K562 (cell line): Measurements from ENCODE around the gene MYO3B. TPM values are rescaled to one million over a fixed set of nuclear protein-coding genes. Genes with fewer than 3 reads are reported as not detected.

Experiments
- ATAC-seq: fragments of 200-7000 bp; cut with Tn5 transposase; 3 replicates; pipeline ENCODE4 v1.9.1; 2020; ENCODE audit warnings: moderate library complexity
- BruUV-seq: library from RNA; stranded (reverse); fragments of 400-500 nt; replicated peaks from 2 replicates; lab custom pipeline; 2021; lab: Mats Ljungman, UMichigan
- CTCF ChIA-PET: fragments of 300-600 bp; formaldehyde crosslinking; extraction: SDS; loops from one replicate; lab custom pipeline; 2021; ENCODE audit warnings: low intra/inter-chr PET ratio; lab: Yijun Ruan, JAX
- POLR2A ChIA-PET: fragments of 300-600, 350-650 bp; sonication (Branson Sonifier 250); formaldehyde crosslinking; extraction: SDS; loops from one replicate; lab custom pipeline; 2021; ENCODE audit warnings: antibody characterized with exemption, inconsistent platforms; lab: Yijun Ruan, JAX
- DNase-seq, 4 experiments: peaks; one replicate each; pipeline versions ENCODE4 v3.0.0 to v3.0.0-alpha.2; 2011 to 2018; ENCODE audit warnings: low spot score in 3 of 4, mixed read lengths in 3 of 4; ENCODE audit errors: extremely low read depth in 1 of 4
- FAIRE-seq: peaks from 2 replicates; lab custom pipeline; 2011; peaks lifted over from hg19 to GRCh38; lab: Jason Lieb, UNC
- H2AFZ ChIP-seq: 2 replicates; pipeline ENCODE4 v1.6.0; 2011; ENCODE audit warnings: low read depth, low read length, control low read depth, inconsistent platforms
- H3K27ac ChIP-seq: fragments of 200-600 bp; 3 replicates; pipeline ENCODE4 v1.8.0; 2011; ENCODE audit warnings: low read depth, mild to moderate bottlenecking, control low read depth, inconsistent platforms, low read length, moderate library complexity, mixed read lengths; ENCODE audit errors: extremely low read depth
- H3K27me3 ChIP-seq, 2 experiments: fragments of 300-600 bp in 1 of 2; 2 replicates in 1 of 2; 3 replicates in 1 of 2; pipeline versions ENCODE4 v1.6.0 to v1.8.0; 2011; ENCODE audit warnings: inconsistent platforms in 2 of 2, low read length in 2 of 2, mild to moderate bottlenecking in 1 of 2, mixed read lengths in 1 of 2, moderate library complexity in 1 of 2; ENCODE audit not compliant: control insufficient read depth in 2 of 2, insufficient read depth in 2 of 2
- H3K36me3 ChIP-seq: fragments of 300-600 bp; 3 replicates; pipeline ENCODE4 v1.8.0; 2011; ENCODE audit warnings: mild to moderate bottlenecking, low read length, inconsistent platforms; ENCODE audit not compliant: control insufficient read depth, insufficient read depth
- H3K4me1 ChIP-seq, 2 experiments: fragments of 200-600 bp in 1 of 2; replicated peaks in 1 of 2; 2 replicates in 1 of 2; 3 replicates in 1 of 2; pipeline versions ENCODE4 v1.5.1 to v1.8.0; 2011; ENCODE audit warnings: inconsistent platforms in 2 of 2, low read length in 2 of 2, mild to moderate bottlenecking in 1 of 2, mixed read lengths in 1 of 2, moderate library complexity in 1 of 2; ENCODE audit not compliant: control insufficient read depth in 2 of 2, insufficient read depth in 2 of 2
- H3K4me2 ChIP-seq: 2 replicates; pipeline ENCODE4 v1.6.1; 2011; ENCODE audit warnings: low read length, control low read depth, inconsistent platforms, mixed read lengths; ENCODE audit not compliant: insufficient read depth
- H3K4me3 ChIP-seq: fragments of 200-600 bp; sonication (generic), shearing (Covaris generic); 2 replicates; pipeline ENCODE4 v1.5.1; 2016; ENCODE audit warnings: control low read depth, inconsistent platforms
- H3K79me2 ChIP-seq: fragments of 200-600 bp; 3 replicates; pipeline ENCODE4 v1.8.0; 2011; ENCODE audit warnings: low read length, inconsistent platforms; ENCODE audit not compliant: control insufficient read depth, insufficient read depth
- H3K9ac ChIP-seq, 2 experiments: 2 replicates each; pipeline versions ENCODE4 v1.6.0 to v1.6.1; 2011; ENCODE audit warnings: low read depth in 2 of 2, low read length in 2 of 2, control low read depth in 1 of 2, inconsistent platforms in 1 of 2, mild to moderate bottlenecking in 1 of 2, mixed read lengths in 1 of 2; ENCODE audit not compliant: insufficient read depth in 1 of 2
- H3K9me1 ChIP-seq: one replicate; pipeline ENCODE4 v1.6.0; 2011; ENCODE audit warnings: inconsistent platforms, mild to moderate bottlenecking, low read length, moderate library complexity; ENCODE audit not compliant: control insufficient read depth, insufficient read depth
- H3K9me3 ChIP-seq: replicated peaks from 2 replicates; pipeline ENCODE4 v1.5.1; 2011; ENCODE audit warnings: low read depth, low read length, inconsistent platforms; ENCODE audit not compliant: control insufficient read depth, insufficient read depth
- H4K20me1 ChIP-seq: replicated peaks from 2 replicates; pipeline ENCODE4 v1.6.1; 2011; ENCODE audit warnings: low read length, inconsistent platforms, mixed read lengths; ENCODE audit not compliant: control insufficient read depth, insufficient read depth
- CHD1 ChIP-seq: fragments of 200-600 bp; sonication (generic); IDR thresholded peaks from one replicate; pipeline ENCODE4 v1.6.1; 2012; ENCODE audit warnings: mild to moderate bottlenecking, moderate library complexity, low read length, inconsistent platforms
- ELF4 ChIP-seq: fragments of 450-650 bp; formaldehyde crosslinking; IDR thresholded peaks from 2 replicates; pipeline ENCODE4 v1.4.0; 2022; ENCODE audit warnings: missing genetic modification characterization
- EP400 ChIP-seq: fragments of 450-650 bp; IDR thresholded peaks from 2 replicates; pipeline ENCODE4 v1.6.1; 2017; ENCODE audit warnings: antibody characterized with exemption, mild to moderate bottlenecking, moderate library complexity
- IRF2 ChIP-seq: sonication (generic); formaldehyde crosslinking; IDR thresholded peaks from 2 replicates; pipeline ENCODE4 v1.8.1; 2022; ENCODE audit warnings: mild to moderate bottlenecking, missing genetic modification reagents
- MED1 ChIP-seq: sonication (generic); formaldehyde crosslinking; IDR thresholded peaks from 2 replicates; pipeline ENCODE4 v1.8.1; 2023; ENCODE audit warnings: missing genetic modification reagents, borderline replicate concordance
- NFE2 ChIP-seq: IDR thresholded peaks from 2 replicates; pipeline ENCODE4 v1.6.1; 2014; ENCODE audit warnings: antibody characterized with exemption, low read depth
- NFXL1 ChIP-seq: fragments of 450-650 bp; formaldehyde crosslinking; IDR thresholded peaks from 2 replicates; pipeline ENCODE4 v1.4.0; 2021; ENCODE audit warnings: mild to moderate bottlenecking
- NR4A1 ChIP-seq, 2 experiments: fragments of 250-450 bp in 1 of 2; fragments of 450-650 bp in 1 of 2; sonication (Bioruptor Pico) in 1 of 2; IDR thresholded peaks; 2 replicates each; pipeline versions ENCODE4 v1.4.0 to v1.6.1; 2016 to 2020; ENCODE audit warnings: mild to moderate bottlenecking in 2 of 2, missing compliant biosample characterization in 1 of 2, missing genetic modification characterization in 1 of 2, moderate library complexity in 1 of 2
- WGBS: fragments of 100-300 bp; shearing (Covaris generic); methylation state at CpG from one replicate; pipeline ENCODE4 v1.1.6; 2016; ENCODE audit warnings: low coverage, mixed read lengths; ENCODE audit not compliant: insufficient coverage; ENCODE audit errors: missing lambda C conversion rate; 5-methylcytosine and 5-hydroxymethylcytosine counted together
- in situ Hi-C: fragments of 300-500 bp; cut with MboI; formaldehyde crosslinking; loops from 4 replicates; pipeline ENCODE4 v1.15.0; 2018; ENCODE audit warnings: inconsistent platforms, mixed read lengths
- intact Hi-C: fragments of 100-400 bp; cut with micrococcal nuclease; formaldehyde crosslinking; loops from 2 replicates; pipeline ENCODE4 v1.14.2; 2022
- polyA plus RNA-seq, 8 experiments: library from polyadenylated mRNA; depleted of rRNA in 4 of 8; stranded (reverse) in 5 of 8; unstranded in 3 of 8; fragments of >200 nt; fragmentation: Nextera tagmentation in 2 of 8; fragmentation: Illumina TruSeq in 1 of 8; extraction: Ambion mirVana in 2 of 8; extraction: Trizol in 1 of 8; gene quantifications; 2 replicates each; pipeline versions ENCODE4 v1.2.1 to v1.2.3, GENCODE V29; 2011 to 2014; ENCODE audit warnings: inconsistent platforms in 1 of 8, missing spikeins in 1 of 8
- total RNA-seq, 7 experiments: library from RNA; depleted of rRNA in 6 of 7; stranded (reverse); fragments of >200 nt in 6 of 7; fragmentation: Illumina TruSeq in 2 of 7; extraction: Trizol in 2 of 7; gene quantifications; 2 replicates each; pipeline versions ENCODE4 v1.2.1 to v1.2.3, GENCODE V29; 2011 to 2021; ENCODE audit warnings: low replicate concordance in 1 of 7
- TF ChIP-seq, protein P1 (sequence below), 2 experiments: fragments of 450-650 bp; conservative IDR thresholded peaks; 2 replicates each; pipeline ENCODE4 v1.6.1; 2017; ENCODE audit warnings: mild to moderate bottlenecking in 2 of 2, moderate library complexity in 2 of 2
- TF ChIP-seq, protein P2 (sequence below): IDR thresholded peaks from 2 replicates; pipeline ENCODE4 v1.6.1; 2016; ENCODE audit warnings: missing genetic modification characterization, missing compliant biosample characterization
- TF ChIP-seq, protein P3 (sequence below): fragments of 250-450 bp; sonication (Bioruptor Pico); IDR thresholded peaks from 2 replicates; pipeline ENCODE4 v1.8.0; 2022; ENCODE audit warnings: inconsistent platforms

The MYO3B gene
- total and polyA plus RNA-seq, 9 of the 15 experiments (the other 6 are each of a cell fraction or from before 2014, with no cell fraction given): 2.7 to 6.5 (median 3.6) TPM

DNA sequence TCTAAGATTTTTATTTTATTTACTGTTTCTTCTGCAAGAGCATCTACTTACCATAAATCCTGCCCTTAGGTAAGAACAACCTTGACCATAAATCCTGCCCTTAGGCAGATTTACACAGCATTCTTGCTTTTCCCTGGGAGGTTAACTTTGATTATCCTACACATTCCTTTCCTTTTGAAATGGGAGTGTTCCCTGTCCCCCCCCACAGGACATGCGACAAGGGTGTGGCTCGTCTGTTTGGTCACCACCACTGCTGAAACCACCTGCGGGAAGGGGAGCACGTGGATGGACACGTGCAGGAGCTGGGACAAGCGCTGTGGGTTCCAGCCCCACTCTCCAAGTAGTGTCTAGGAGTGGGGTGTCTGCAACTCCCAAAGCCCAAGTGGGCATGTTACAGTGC, 297.9 kb downstream of the MYO3B start (continued):
- no peak for TF ChIP-seq CHD1
- no peak for TF ChIP-seq NR4A1 (CRISPR knock-in tag; IDR thresholded peaks at IDR 0.05)
- no peak for TF ChIP-seq NR4A1 (tag; IDR thresholded peaks at IDR 0.05)
- TF ChIP-seq, protein P1, sequence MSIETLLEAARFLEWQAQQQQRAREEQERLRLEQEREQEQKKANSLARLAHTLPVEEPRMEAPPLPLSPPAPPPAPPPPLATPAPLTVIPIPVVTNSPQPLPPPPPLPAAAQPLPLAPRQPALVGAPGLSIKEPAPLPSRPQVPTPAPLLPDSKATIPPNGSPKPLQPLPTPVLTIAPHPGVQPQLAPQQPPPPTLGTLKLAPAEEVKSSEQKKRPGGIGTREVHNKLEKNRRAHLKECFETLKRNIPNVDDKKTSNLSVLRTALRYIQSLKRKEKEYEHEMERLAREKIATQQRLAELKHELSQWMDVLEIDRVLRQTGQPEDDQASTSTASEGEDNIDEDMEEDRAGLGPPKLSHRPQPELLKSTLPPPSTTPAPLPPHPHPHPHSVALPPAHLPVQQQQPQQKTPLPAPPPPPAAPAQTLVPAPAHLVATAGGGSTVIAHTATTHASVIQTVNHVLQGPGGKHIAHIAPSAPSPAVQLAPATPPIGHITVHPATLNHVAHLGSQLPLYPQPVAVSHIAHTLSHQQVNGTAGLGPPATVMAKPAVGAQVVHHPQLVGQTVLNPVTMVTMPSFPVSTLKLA (conservative IDR thresholded peaks at IDR 0.05): peak; percentile 19 to 48; a peak in 2 of 4 replicates

DNA sequence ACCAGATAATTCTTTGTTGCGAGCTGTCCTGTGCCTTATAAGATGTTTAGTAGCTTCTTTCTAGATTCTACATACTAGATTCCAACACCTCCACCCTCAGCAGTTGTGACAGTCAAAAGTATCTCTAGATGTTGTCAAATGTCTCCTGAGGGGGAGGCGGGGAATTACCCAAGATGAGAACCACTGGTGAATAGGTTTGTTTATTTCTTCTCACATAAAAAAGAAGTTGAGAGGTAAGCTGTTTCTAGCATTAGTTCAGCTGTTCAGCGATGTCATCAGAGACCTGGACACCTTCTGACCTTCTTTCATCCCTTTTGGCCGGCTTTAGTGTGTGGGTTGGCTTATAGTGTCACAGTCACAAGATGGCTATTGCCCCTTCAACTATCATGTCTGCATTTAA, 299.7 kb downstream of the MYO3B start:
- in situ Hi-C loops: no loop called here
- H3K9ac ChIP-seq: no peak overlapping the region
- FAIRE-seq (no peak), ATAC-seq (no peak), DNase-seq (no peak)
- H3K4me3 ChIP-seq: no peak overlapping the region
- CTCF ChIA-PET: no interaction called here
- BruUV-seq: no TSS peak
- intact Hi-C loops: no loop called here
- no peaks in the 10 kb centered on the region for H3K4me1 ChIP-seq
- no peaks in the 10 kb centered on the region for H3K9me1 ChIP-seq
- H3K4me2 ChIP-seq: no peak overlapping the region
- 17% methylated on average over 4 of the region's 4 CpGs for WGBS
- POLR2A ChIA-PET: interaction anchor here (0.9 kb wide), 1 partner anchor 12 kb away, joined by 3 read pairs; no protein-coding TSS in a partner anchor
- H3K79me2 ChIP-seq: no peaks in the 10 kb centered on the region
- H3K27ac ChIP-seq: no peak overlapping the region
- no peaks in the 10 kb centered on the region for H3K36me3 ChIP-seq
- no peaks in the 10 kb centered on the region for H4K20me1 ChIP-seq
- peak overlapping the region; percentile 21 for H2AFZ ChIP-seq
- no peaks in the 10 kb centered on the region for H3K9me3 ChIP-seq
- peaks cover 0 to 5% of the 10 kb centered on the region in 2 experiments; a peak in 1 of 5 replicates for H3K27me3 ChIP-seq
- no peak for TF ChIP-seq MED1
- TF ChIP-seq, protein P2, sequence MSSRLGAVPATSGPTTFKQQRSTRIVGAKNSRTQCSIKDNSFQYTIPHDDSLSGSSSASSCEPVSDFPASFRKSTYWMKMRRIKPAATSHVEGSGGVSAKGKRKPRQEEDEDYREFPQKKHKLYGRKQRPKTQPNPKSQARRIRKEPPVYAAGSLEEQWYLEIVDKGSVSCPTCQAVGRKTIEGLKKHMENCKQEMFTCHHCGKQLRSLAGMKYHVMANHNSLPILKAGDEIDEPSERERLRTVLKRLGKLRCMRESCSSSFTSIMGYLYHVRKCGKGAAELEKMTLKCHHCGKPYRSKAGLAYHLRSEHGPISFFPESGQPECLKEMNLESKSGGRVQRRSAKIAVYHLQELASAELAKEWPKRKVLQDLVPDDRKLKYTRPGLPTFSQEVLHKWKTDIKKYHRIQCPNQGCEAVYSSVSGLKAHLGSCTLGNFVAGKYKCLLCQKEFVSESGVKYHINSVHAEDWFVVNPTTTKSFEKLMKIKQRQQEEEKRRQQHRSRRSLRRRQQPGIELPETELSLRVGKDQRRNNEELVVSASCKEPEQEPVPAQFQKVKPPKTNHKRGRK (tag): no peak
- no peak for TF ChIP-seq EP400
- no peak for TF ChIP-seq IRF2
- TF ChIP-seq NFXL1: no peak
- TF ChIP-seq, protein P3, sequence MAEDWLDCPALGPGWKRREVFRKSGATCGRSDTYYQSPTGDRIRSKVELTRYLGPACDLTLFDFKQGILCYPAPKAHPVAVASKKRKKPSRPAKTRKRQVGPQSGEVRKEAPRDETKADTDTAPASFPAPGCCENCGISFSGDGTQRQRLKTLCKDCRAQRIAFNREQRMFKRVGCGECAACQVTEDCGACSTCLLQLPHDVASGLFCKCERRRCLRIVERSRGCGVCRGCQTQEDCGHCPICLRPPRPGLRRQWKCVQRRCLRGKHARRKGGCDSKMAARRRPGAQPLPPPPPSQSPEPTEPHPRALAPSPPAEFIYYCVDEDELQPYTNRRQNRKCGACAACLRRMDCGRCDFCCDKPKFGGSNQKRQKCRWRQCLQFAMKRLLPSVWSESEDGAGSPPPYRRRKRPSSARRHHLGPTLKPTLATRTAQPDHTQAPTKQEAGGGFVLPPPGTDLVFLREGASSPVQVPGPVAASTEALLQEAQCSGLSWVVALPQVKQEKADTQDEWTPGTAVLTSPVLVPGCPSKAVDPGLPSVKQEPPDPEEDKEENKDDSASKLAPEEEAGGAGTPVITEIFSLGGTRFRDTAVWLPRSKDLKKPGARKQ: no peak
- no peak for TF ChIP-seq ELF4 (CRISPR knock-in tag)
- no peak for TF ChIP-seq NFE2
